ENCODE measurements around the gene TNN.

DNA sequence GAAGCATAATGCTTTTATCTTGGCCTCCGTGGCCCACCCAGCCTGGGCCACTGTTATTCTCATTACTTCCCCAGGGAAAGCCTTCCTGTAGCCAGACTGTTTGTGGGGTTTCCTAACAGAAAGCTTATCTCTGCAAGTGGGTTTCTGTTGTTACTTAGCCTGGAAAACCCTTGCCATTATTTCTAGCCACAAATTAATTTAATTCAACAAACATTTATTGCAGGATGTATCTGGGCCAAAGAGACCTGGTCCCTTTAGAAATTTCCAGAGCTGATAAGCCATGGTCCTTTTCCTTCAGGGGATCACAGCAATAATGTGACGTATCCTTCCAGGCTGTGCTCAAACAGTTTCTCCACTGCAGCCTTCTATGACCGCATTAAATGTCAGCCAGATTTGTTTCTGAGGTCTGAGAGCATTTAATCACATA lies 20.9 kb downstream of the TNN start:
- TF ChIP-seq, protein P1, sequence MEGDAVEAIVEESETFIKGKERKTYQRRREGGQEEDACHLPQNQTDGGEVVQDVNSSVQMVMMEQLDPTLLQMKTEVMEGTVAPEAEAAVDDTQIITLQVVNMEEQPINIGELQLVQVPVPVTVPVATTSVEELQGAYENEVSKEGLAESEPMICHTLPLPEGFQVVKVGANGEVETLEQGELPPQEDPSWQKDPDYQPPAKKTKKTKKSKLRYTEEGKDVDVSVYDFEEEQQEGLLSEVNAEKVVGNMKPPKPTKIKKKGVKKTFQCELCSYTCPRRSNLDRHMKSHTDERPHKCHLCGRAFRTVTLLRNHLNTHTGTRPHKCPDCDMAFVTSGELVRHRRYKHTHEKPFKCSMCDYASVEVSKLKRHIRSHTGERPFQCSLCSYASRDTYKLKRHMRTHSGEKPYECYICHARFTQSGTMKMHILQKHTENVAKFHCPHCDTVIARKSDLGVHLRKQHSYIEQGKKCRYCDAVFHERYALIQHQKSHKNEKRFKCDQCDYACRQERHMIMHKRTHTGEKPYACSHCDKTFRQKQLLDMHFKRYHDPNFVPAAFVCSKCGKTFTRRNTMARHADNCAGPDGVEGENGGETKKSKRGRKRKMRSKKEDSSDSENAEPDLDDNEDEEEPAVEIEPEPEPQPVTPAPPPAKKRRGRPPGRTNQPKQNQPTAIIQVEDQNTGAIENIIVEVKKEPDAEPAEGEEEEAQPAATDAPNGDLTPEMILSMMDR (conservative IDR thresholded peaks at IDR 0.05; ENCODE audit: low read depth, low read length) = no peak
- TF ChIP-seq EZH2phosphoT487 (IDR thresholded peaks at IDR 0.05; ENCODE audit: borderline replicate concordance, low read length) (no peak), EZH2 (IDR thresholded peaks at IDR 0.05; ENCODE audit: low read length, unreplicated experiment) (no peak)
